ENCODE data around the gene LRRC15.

GRCh38 chr3:194329583-194329965 lies 40.0 kb downstream of the LRRC15 start:
- no peak for TF ChIP-seq CTCF (IDR thresholded peaks at IDR 0.05)
- no peak for TF ChIP-seq POLR2A (IDR thresholded peaks at IDR 0.05)

Measured in vagina (tissue), 2 donors.